Nephron progenitor cell (in vitro differentiated cells): ENCODE measurements around the gene SPAG9.
"Not testable (repeated sequence)": the region's sequence is repeated elsewhere in the genome, so short reads cannot be mapped to it uniquely, and the experiment has no call there.

ENCODE experiments used
- DNase-seq: peaks from one replicate; pipeline ENCODE4 v3.0.0; 2021
- H3K27ac Mint-ChIP-seq: 2 replicates; pipeline ENCODE4 v1.8.0; 2021; ENCODE audit warnings: mild to moderate bottlenecking, moderate library complexity, mixed read lengths
- H3K27me3 Mint-ChIP-seq: 2 replicates; pipeline ENCODE4 v1.8.0; 2021; ENCODE audit warnings: mild to moderate bottlenecking, low read depth, mixed read lengths; ENCODE audit not compliant: poor library complexity
- H3K36me3 Mint-ChIP-seq: 2 replicates; pipeline ENCODE4 v1.8.0; 2021; ENCODE audit warnings: low read depth, mixed read lengths
- H3K4me1 Mint-ChIP-seq: 2 replicates; pipeline ENCODE4 v1.8.0; 2021; ENCODE audit warnings: mixed read lengths
- H3K4me3 Mint-ChIP-seq: 2 replicates; pipeline ENCODE4 v1.8.0; 2021; ENCODE audit warnings: mild to moderate bottlenecking, moderate library complexity, mixed read lengths
- H3K9me3 Mint-ChIP-seq: 2 replicates; pipeline ENCODE4 v1.8.0; 2021; ENCODE audit warnings: mild to moderate bottlenecking, moderate library complexity, mixed read lengths
- CTCF ChIP-seq: fragments of 200-600 bp; sonication (generic); IDR thresholded peaks from 2 replicates; pipeline ENCODE4 v1.5.0; 2021; ENCODE audit warnings: antibody characterized with exemption

The SPAG9 gene

GRCh38 chr17:51124640-51125503 lies 4.2 kb upstream of the SPAG9 start:
- H3K27me3 Mint-ChIP-seq = peaks cover 24% of the 10 kb centered on the region

GRCh38 chr17:51122473-51123115 lies 1.9 kb upstream of the SPAG9 start:
- H3K27ac Mint-ChIP-seq, DNase-seq, H3K9me3 Mint-ChIP-seq, H3K27me3 Mint-ChIP-seq, H3K36me3 Mint-ChIP-seq: not testable (repeated sequence)
- Mint-ChIP-seq H3K4me1 (peaks cover 40% of the 10 kb centered on the region), H3K4me3 (peak overlapping the region; percentile 94)

More at GRCh38 chr17:51124640-51125503, 4.2 kb upstream of the SPAG9 start:
- H3K4me3 Mint-ChIP-seq = no peak overlapping the region
- TF ChIP-seq CTCF = no peak
- no peak overlapping the region for H3K27ac Mint-ChIP-seq
- H3K9me3 Mint-ChIP-seq = peaks cover 3% of the 10 kb centered on the region
- DNase-seq = no peak
- H3K36me3 Mint-ChIP-seq = no peaks in the 10 kb centered on the region
- H3K4me1 Mint-ChIP-seq = peaks cover 17% of the 10 kb centered on the region

- H3K27me3 Mint-ChIP-seq = peaks cover 4% of the 10 kb centered on the region
- no peaks in the 10 kb centered on the region for H3K36me3 Mint-ChIP-seq
- H3K4me3 Mint-ChIP-seq = peak overlapping the region; percentile 94
- peak; percentile 44 for DNase-seq
- no peaks in the 10 kb centered on the region for H3K9me3 Mint-ChIP-seq
- H3K27ac Mint-ChIP-seq = peak overlapping the region; percentile 99
- no peak for TF ChIP-seq CTCF
- H3K4me1 Mint-ChIP-seq = peaks cover 45% of the 10 kb centered on the region
These were observed 1.2 kb upstream of the SPAG9 start for GRCh38 chr17:51121620-51122472.

- TF ChIP-seq CTCF = no peak
- peak overlapping the region; percentile 100 for H3K27ac Mint-ChIP-seq
- H3K4me3 Mint-ChIP-seq = peak overlapping the region; percentile 98
- H3K4me1 Mint-ChIP-seq = peaks cover 46% of the 10 kb centered on the region
- H3K36me3 Mint-ChIP-seq = no peaks in the 10 kb centered on the region
- no peaks in the 10 kb centered on the region for H3K9me3 Mint-ChIP-seq
- peaks cover 4% of the 10 kb centered on the region for H3K27me3 Mint-ChIP-seq
- DNase-seq = no peak
These were observed 320 bp downstream of the SPAG9 start for GRCh38 chr17:51120357-51120738.

GRCh38 chr17:51119415-51120356 lies 982 bp downstream of the SPAG9 start:
- TF ChIP-seq CTCF = no peak
- Mint-ChIP-seq H3K4me1 (peaks cover 46% of the 10 kb centered on the region), H3K4me3 (peak overlapping the region; percentile 98), H3K36me3 (no peaks in the 10 kb centered on the region), H3K9me3 (no peaks in the 10 kb centered on the region), H3K27me3 (peaks cover 4% of the 10 kb centered on the region), H3K27ac (peak overlapping the region; percentile 100)
- DNase-seq = peak; percentile 57
